ENCODE measurements around the gene MARS2. TPM values are rescaled to one million over a fixed set of nuclear protein-coding genes. Genes with fewer than 3 reads are reported as not detected.
"Not testable (repeated sequence)": the region's sequence is repeated elsewhere in the genome, so short reads cannot be mapped to it uniquely, and the experiment has no call there.

The MARS2 gene
- total RNA-seq, 4 donors from 2014 or later, result 9.9 to 14.5 (median 12.3) TPM

- Histone ChIP-seq H3K4me3 (peak within 1 kb of the TSS in 3 of 4 donors; percentile 37 to 58 (median 39)), H3K4me1 (no peaks in the 10 kb centered on the region), H3K36me3 (no peaks in the 10 kb centered on the region), H3K27ac (peak within 1 kb of the TSS in 3 of 4 donors; percentile 59 to 77 (median 68)), H3K9me3 (no peaks in the 10 kb centered on the region), H3K27me3 (no peaks in the 10 kb centered on the region)
- no peak for TF ChIP-seq POLR2A (IDR thresholded peaks at IDR 0.05)
- no peak for TF ChIP-seq CTCF (IDR thresholded peaks at IDR 0.05)
- intact Hi-C loops (cut with DNase I), result no loop called here
- 48 to 69% methylated on average over 3 of the region's 3 CpGs for WGBS, 2 donors
- DNase-seq, result no peak
These were observed 29.9 kb upstream of the MARS2 start, which contains the start of gene RFTN2 for GRCh38 chr2:197675246-197675645. Gene RFTN2 (minus strand): TSS chr2:197675587. CDS start chr2:197675458, 129 bp downstream.

GRCh38 chr2:197675711-197676188 is 29.4 kb upstream of the MARS2 start:
- H3K9me3 ChIP-seq, result no peaks in the 10 kb centered on the region
- no peak for DNase-seq
- no peaks in the 10 kb centered on the region for H3K36me3 ChIP-seq
- WGBS, 2 donors, result 42 to 45% methylated on average over 6 of the region's 6 CpGs
- TF ChIP-seq POLR2A (IDR thresholded peaks at IDR 0.05) (no peak), CTCF (IDR thresholded peaks at IDR 0.05) (no peak)
- no peaks in the 10 kb centered on the region for H3K4me1 ChIP-seq
- H3K27ac ChIP-seq, result peak overlapping the region in 3 of 4 donors; percentile 59 to 77 (median 68)
- H3K4me3 ChIP-seq, result peak overlapping the region in 3 of 4 donors; percentile 37 to 58 (median 39)
- no peaks in the 10 kb centered on the region for H3K27me3 ChIP-seq
- intact Hi-C loops (cut with DNase I), result no loop called here

- Histone ChIP-seq H3K27me3 (no peaks in the 10 kb centered on the region), H3K9me3 (no peaks in the 10 kb centered on the region), H3K36me3 (no peaks in the 10 kb centered on the region), H3K4me3 (no peak overlapping the region), H3K4me1 (no peaks in the 10 kb centered on the region), H3K27ac (no peak overlapping the region)
- 84 to 89% methylated on average over 3 of the region's 3 CpGs for WGBS, 2 donors
- DNase-seq, result no peak
- TF ChIP-seq CTCF (IDR thresholded peaks at IDR 0.05) (no peak), POLR2A (IDR thresholded peaks at IDR 0.05) (no peak)
- intact Hi-C loops (cut with DNase I), result no loop called here
These were observed 28.1 kb upstream of the MARS2 start for GRCh38 chr2:197677056-197677455.

- intact Hi-C loops (cut with DNase I), result no loop called here
- TF ChIP-seq POLR2A (IDR thresholded peaks at IDR 0.05) (no peak), CTCF (IDR thresholded peaks at IDR 0.05) (no peak)
- no peak overlapping the region for H3K27ac ChIP-seq
- no peak for DNase-seq
- WGBS, 2 donors, result 41 to 63% methylated on average over 2 of the region's 2 CpGs
- H3K4me1 ChIP-seq, result no peaks in the 10 kb centered on the region
- no peaks in the 10 kb centered on the region for H3K9me3 ChIP-seq
- H3K36me3 ChIP-seq, result no peaks in the 10 kb centered on the region
- no peaks in the 10 kb centered on the region for H3K27me3 ChIP-seq
- H3K4me3 ChIP-seq, result no peak overlapping the region
These were observed 27.7 kb upstream of the MARS2 start for GRCh38 chr2:197677483-197677882.

GRCh38 chr2:197695206-197695605 is 10.0 kb upstream of the MARS2 start:
- H3K27ac ChIP-seq; H3K27me3 ChIP-seq; DNase-seq; H3K4me1 ChIP-seq; intact Hi-C loops (cut with DNase I); H3K4me3 ChIP-seq; H3K36me3 ChIP-seq; H3K9me3 ChIP-seq: not testable (repeated sequence)
- 95 to 97% methylated on average over 4 of the region's 6 CpGs for WGBS, 2 donors

- WGBS, 2 donors, result no CpG with 5 or more reads among the region's 30 CpGs
These were observed 9.2 kb upstream of the MARS2 start for GRCh38 chr2:197695971-197696370.

GRCh38 chr2:197696571-197696970 is 8.6 kb upstream of the MARS2 start:
- H3K9me3 ChIP-seq; DNase-seq; intact Hi-C loops (cut with DNase I); H3K4me3 ChIP-seq; H3K36me3 ChIP-seq; H3K27me3 ChIP-seq; H3K4me1 ChIP-seq; H3K27ac ChIP-seq: not testable (repeated sequence)
- no CpG with 5 or more reads among the region's 29 CpGs for WGBS, 2 donors

More at GRCh38 chr2:197695971-197696370, 9.2 kb upstream of the MARS2 start:
- H3K4me1 ChIP-seq; H3K27me3 ChIP-seq; H3K4me3 ChIP-seq; H3K27ac ChIP-seq; intact Hi-C loops (cut with DNase I); H3K36me3 ChIP-seq; DNase-seq; H3K9me3 ChIP-seq: not testable (repeated sequence)

- intact Hi-C loops (cut with DNase I), result loop anchor here (10.0 kb wide), 1 partner anchor 185 kb away; the partner anchor contains the start of gene MOB4
- H3K27ac ChIP-seq, H3K4me3 ChIP-seq, H3K4me1 ChIP-seq, H3K27me3 ChIP-seq, H3K36me3 ChIP-seq, H3K9me3 ChIP-seq, DNase-seq: not testable (repeated sequence)
These were observed 5.4 kb upstream of the MARS2 start for GRCh38 chr2:197699724-197700123.

Data from esophagus squamous epithelium (tissue), 5 donors.